HG02885 (cell line): ENCODE results near the gene FBXO47.

ENCODE experiments used
- ATAC-seq: cut with Tn5 transposase; IDR thresholded peaks from one replicate; pipeline ENCODE4 v1.9.1; 2021; ENCODE audit warnings: mild to moderate bottlenecking; ENCODE audit not compliant: unreplicated experiment, poor library complexity

FBXO47 gene

DNA sequence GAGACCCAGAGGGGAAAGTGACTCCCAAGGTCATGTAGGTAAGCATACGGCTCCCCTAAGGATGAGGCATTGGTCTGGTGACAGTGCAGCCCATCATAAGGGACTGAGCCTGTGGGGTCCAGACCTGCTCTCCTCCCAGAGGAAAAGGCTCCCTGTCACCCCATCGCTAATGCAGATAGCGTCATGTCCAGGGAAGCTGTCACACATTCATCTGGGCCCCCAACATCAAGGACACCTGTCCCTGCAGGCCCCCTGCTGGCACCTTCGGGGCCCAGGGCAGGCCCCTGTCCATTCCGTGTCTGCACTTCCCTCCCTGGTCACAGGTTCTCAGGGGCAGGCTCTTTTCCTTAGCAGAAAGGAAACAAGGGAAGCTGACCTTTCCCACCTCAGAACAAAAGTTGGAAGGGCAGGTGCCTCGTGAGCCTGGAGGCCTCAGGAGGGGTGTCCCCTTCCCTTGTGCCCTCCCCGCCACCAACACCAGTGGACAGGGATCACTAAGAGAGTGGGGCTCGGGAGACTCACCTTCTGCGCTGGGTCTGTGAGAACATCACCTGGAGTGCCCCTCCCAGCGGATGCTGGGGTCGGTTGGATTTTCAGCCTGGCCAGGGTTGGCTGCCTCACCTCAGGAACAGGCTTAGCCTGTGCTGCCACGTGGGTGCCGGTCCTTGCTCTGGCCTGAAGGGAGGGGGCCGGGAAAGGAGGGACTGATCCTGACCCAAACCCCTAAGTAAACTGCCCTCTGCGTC lies 59.1 kb downstream of the FBXO47 start:
- ATAC-seq, result no peak

DNA sequence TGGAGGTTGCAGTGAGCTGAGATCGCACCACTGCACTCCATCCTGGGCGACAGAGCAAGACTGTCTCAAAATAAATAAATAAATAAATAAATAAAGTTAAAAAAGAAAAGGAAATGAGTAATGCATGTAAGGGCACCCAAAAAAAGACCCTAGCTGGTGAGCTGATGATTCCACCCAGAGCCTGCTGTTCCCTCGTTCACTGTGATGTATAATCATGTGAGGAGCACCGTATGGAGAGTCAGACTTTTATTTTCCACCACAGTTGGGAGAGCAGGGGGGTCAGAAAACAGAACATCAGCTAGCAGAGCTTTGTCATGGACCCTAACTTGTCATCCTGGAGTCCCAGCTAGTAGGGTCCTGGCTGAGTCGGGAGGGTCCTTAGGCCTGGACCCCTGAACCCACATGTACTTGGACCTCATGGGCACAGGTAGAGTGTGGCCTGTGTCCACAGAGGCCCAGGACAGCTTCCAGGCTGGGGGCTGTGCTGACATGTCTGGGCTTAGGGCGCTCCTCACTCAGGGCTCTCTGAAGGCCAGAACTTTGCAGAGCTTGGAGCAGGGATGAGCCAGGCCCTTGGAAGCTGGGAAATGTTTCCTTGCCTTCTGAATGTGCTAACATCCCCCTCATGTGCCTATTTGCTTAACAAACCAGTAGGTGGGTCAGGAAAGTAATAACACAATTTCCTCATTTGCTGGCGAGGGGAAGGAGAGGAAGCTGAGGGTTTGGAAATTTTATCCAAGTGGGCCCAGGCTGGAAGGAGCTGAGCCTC lies 60.6 kb downstream of the FBXO47 start:
- ATAC-seq, result no peak

DNA sequence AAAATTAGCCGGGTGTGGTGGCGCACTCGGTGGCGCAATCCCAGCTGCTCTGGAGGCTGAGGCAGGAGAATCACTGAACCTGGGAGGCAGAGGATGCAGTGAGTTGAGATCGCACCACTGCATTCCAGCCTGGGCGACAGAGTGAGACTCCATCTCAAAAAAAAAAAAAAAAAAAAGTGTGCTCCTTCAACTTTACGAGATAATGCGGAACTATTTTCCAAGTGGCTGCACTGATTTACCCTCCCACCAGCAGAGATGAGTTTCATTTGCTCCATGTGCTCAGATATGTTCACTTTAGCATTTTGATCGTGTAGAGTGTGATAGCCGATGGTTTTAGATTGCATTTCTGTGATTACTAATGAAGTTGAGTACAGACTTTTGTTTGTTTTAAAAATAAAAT lies 61.8 kb downstream of the FBXO47 start:
- no peak for ATAC-seq

DNA sequence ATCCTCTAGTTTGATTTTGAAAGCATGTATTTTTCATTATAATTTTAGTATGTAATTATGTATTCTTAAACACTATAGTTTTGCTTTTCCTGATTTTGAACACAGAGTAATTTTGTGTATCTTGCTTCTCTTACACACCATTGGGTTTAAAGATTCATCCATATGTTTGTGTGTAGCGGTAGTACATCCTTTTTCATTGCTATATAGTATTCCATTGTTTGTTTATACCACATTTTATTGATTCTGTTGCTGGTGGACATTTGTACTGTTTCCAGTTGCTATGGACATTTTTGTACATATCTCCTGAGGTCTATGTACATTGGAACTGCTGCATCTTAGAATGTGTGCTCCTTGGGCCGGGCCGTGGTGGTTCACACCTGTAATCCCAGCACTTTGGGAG lies 62.3 kb downstream of the FBXO47 start:
- ATAC-seq, result no peak

DNA sequence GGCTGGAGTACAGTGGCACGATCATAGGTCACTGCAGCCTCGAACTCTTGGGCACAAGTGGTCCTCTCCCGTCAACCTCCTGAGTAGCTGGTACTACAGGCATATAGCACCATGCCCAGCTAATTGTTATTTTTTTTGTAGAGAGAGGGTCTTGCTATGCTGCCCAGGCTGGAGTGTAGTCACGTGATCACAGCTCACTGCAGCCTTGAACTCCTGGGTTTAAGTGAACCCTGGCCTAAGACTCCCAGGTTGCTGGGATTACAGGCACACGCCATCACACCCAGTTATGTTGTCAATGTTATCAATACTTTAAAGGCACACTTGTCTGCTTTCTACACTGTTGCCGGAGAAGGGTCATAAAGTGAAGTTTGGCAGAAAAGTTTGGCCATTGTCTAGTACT lies 63.8 kb downstream of the FBXO47 start:
- ATAC-seq, result no peak

DNA sequence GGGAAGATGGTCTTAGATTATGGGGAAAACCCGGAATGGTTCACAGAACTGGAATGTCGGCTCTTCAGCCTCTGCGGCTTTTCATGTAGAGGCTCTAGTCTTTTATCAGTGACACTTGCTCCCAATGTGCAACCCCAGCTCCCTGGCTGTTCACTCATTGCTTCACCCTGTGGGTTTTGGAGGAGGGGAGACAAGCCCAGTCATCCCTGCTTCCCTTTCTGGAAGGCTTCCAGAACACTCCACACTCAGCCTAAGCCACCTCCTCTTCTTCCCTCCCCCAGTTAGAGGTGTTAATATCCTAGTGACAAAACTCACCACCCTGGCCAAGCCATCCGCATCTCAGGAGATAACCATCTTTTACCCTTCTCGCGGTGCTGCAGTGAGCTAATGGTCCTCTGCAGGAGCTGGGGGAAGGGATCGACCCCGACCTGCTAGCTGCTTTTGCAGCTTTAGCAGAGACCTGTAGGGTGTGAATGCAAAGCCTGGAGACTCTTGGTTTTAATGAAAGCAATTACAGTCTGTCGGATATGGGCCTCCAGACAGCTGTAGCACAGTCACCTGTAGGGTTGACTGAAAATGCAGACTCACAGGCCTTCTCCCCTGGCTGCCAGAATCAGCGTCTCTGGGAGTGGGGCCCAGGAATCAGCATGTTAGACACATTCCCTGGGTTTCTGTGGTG lies 66.1 kb downstream of the FBXO47 start:
- no peak for ATAC-seq

DNA sequence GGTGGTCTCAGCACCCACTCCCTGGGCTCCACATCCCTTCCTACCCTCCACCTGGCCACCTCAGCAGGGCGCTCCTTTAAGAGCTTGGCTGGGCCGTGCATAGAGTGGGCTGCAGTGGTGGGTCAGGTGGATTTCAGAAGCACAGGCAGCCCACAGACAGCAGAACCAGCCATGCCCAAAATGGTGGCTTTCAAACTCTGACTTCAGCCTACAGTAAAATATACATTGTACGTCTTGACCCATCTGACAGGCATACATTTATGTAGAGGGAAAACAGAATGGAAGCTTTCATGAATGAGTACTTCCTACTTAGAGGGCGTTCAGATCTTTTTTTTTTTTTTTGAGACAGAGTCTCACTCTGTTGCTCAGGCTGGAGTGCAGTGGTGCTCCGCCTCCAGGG lies 67.8 kb downstream of the FBXO47 start:
- peak; percentile 17 for ATAC-seq

DNA sequence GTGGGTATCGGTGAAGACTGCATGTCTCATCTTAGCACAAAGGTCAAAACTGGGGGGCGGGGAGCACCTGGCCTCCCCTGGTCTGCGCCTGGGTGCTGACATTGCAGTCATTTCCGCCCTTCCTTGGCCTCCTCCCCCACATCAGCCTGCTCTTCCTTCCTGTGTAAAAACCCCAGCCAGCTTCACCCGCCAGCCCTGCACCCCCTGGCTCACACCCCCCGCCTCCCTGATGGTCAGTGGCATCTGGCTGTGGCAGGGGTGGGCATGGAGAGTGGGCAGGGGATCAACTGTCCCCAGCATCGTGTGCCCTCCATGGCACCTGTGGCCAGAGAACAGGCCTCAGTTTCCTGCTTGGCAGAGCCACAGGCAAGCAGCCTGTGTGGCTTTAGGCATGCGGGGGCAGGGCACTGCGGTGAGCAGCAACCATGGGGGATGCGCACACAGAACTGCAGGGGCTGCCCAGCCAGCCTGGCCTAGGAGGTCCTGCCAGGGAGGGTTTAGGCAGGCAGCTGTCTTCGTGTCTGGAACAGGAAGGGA lies 68.3 kb downstream of the FBXO47 start:
- ATAC-seq, result peak; percentile 82

DNA sequence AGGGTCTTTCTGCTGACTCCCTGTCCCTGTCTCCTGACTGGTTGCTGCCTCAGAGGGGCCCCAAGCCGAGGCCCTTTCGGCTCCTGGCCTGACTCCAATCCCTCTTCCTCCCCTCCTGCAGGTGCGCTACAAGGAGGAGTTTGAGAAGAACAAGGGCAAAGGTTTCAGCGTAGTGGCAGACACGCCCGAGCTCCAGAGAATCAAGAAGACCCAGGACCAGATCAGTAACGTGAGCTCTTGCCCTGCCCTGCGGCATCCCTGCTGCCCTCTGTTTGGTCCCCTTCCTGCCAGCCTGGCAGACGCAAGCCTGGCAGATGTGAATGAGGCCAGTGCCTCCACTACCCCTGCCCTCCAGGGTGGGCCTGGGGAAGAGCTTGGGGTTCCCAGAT lies 68.9 kb downstream of the FBXO47 start:
- ATAC-seq, result peak; percentile 16

DNA sequence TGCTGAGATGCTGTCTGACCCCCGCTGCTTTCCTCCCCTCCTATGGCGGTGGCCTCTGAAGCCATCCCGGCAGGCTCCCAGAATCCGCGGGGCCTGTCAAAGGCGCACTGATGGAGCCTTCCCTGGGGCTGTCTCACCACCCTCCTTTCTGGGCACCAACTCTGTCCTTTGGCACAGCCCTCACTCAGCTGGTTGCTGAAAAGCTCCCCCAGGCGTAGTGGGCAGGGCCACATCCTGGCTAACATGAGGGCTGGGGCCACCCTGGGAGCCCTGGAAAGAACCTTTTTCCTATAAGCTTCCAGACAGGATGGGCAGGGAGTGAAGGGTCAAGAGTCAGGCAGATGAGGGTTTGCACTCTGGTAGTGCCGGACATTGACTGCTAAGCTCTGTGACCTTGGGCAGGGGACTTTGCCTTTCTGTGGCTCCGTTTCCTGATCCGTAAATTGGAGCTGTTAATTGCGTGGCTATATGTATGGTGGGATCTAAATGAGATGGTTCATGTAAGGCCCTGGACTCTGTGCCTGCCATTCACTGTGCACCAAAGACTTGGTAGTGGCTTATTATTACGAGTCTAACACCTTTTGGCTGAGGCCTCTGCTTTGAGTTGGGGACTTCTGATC lies 69.4 kb downstream of the FBXO47 start:
- ATAC-seq, result no peak

DNA sequence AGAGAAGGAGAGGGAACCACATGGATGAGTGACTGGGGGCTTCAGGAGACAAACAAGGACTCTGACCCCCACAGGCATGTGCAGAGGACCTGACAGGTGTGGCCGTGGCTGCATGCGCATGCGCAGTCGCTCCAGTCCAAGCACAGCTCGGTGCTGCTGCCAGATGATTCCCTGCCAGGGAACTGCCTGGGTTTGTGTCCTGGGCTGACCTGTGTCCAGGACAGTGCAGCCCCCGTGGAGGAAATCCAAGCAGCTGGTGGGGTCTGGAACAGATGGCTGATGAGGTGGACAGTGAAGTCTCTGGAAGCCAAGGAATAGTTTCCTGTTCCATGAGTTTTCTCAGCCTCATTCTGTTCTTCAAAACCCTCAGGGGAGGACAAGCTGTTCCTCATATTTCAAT lies 70.0 kb downstream of the FBXO47 start:
- no peak for ATAC-seq

DNA sequence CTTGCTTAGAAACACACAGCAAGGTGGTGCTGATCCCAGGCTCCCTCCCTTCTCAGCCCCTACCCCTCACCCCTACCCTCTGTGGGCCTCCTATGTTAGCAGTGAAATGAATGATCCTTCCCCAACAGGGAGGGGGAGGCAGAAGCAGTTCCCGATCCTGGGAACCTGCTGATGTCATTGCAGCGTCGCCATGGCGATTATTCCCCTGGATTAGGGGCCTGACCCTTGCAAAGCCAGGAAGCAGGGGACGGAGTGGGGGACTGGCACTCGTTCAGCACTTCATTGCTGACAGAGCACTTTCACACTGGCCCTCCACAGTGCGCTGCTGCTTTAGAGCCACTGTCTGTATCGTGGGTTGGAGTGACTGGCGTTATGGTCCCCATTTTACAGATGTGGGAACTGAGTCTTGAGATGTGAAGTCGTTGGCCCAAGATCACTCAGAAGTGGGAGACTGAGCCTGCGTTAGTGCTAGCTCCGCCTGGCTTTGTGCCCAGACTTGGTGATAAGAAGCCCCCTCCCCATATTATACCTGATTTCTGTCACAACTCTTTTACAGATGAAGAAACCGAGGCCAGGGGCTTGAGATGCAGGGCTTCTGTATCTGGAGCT lies 70.8 kb downstream of the FBXO47 start:
- no peak for ATAC-seq

DNA sequence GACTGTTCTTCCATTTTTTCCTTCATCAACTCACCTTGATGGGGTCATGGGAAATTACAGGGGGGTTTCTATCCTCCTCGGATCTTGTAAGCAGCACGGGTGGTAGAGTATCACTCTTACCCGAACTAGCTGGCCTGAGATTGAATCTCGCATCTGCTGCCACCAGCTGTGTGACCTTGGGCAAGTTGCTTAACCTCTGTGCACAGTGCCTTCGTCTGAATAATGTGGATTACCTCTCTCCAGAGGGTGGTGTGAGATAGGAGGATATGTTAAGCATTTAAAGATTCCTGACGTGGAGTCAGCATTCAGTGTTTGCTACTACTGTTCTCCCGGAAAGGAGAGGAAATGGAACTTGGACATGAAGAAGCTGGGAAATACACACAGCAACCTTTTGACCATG lies 72.9 kb downstream of the FBXO47 start:
- no peak for ATAC-seq

DNA sequence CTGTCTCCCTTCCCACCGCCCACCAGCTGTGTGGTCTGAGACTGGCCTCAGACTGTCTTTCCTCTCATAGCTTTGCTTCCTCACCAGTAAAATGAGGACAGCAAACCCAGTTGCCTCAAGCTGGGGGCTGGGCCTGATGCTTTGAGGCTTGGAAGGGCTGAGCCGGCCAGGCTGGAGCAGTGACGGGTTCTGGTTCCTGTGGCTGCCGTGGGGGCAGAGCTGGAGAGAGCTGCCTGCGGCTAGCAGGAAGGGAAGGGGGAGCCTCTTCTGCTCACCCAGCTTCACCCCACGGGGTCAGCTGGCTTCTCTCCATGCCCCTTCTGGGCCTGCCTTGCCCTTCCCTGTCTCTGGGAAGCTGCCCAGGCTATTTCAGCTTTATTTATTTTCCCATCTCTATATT lies 73.6 kb downstream of the FBXO47 start:
- no peak for ATAC-seq

DNA sequence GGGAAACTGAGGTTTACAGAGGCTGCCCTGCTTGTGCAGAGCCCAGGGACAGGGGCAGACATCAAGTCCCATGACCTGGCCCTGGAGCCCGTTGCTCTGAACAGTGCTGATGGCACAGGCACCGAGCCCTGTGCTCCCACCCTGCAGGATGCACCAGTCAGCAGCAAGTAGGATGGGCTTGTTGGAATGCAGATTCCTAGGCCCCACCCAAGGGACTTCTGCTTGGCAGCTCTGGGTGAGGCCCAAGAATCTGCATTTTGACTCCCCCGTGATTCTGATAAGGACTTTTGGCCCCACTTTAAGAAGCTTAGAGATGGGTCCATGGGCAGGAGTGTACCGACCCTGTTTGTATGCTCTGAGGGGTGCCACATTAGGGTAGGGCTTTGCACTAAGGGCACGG lies 74.1 kb downstream of the FBXO47 start:
- ATAC-seq, result no peak

DNA sequence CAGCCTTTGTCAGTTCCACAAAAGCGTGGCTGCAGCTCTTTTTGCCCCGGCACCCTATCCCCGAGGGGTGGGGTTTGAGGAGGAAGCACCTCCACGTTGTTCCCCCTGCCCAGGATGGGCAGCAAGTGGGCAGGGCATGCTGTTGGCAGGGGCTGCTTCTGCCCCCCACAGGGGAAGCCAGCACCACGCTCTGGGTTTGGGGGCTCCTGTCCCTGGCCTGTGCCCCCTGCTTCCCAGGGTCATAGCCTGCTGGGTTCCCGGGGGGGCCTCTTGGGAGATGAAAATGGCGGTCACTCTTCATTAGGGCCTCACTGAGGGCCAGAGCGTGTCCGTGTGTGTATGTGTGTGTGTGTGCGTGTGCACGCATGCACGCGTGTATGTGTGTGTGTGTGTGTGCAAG lies 74.6 kb downstream of the FBXO47 start:
- no peak for ATAC-seq

DNA sequence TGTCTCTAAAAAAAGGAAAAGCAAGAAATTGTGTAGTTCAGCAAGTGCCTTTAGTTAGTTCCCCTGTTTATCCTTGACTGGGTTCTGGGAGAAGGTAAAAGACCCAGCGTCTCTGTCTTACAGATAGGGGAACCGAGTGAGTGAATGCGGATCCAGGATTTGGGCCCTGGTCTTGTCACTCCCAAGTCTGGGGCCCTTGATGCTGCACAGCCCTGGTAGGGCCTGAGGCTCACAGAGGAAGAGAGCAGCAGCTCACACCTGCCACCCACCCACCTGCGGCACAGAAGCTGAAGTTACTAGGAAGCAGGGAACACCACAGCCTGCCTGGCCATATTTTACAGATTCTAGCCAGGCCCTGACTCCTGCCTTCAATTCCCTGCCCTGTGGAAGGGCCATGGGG lies 75.1 kb downstream of the FBXO47 start:
- no peak for ATAC-seq

DNA sequence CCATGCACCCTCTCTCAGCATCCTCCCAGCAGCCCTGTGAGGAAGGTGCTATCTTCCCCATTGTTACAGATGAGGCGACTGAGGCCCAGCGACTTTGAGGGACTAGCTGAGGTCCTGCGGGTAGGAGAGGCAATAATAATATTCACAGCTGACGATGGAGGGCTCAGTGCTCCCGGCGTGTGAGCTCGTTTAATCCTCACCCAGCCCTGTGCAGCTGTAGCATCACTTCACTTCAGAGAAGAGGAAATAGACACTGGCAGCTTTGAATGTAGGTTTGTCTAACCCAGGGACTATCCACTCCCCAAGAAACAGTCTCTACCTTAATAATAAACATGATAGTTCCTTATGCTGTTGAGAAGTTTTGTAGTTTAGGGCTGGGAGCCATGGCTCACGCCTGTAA lies 75.8 kb downstream of the FBXO47 start:
- no peak for ATAC-seq

DNA sequence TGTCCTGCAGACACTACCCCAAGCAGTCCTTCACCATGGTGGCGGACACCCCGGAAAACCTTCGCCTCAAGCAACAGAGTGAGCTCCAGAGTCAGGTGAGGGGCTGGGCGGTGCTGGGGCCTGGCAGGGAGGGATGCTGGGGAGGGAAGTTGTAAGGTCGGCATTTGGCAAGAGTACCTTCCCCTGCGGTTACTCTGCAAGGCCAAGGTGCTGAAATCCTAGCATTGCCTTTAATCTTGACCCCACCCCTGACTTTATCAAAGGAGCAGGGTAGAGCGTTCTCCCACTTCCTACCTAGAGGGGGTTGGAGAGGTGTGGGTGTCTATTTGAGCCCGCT lies 76.8 kb downstream of the FBXO47 start:
- ATAC-seq, result no peak

DNA sequence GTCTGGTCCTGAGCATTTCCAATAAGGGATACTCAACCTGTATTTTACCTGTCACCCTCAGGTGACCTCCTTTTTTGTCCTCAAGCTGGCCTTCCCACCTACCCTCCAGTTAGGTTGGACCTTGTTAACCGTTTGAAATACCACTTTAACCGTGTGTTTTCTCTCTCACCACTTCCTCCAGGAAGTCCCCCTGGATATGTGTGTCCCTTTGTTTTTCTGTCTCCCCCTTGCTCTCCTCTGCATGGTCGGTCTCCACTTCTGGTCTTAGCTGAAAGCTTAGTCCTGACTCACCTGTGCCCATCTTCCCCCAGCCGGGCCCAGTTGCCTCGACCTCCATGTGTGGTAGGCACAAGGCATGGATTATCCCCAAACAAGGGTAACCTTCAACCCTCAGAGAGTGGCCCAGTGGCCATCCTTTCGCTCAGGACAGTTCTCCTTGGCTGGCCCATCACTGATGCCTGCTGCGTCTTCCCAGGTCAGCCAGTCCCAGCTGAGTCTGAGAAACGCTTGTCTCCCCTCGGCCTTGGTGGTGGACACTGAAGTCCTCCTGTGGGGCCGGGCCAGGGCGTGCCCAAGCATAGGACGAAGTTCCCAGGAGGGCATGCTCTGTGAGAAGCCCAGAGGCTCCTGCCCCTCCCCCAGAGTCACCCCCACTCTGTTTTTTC lies 77.3 kb downstream of the FBXO47 start:
- no peak for ATAC-seq
